Suprapubic skin (tissue), 3 donors: Measurements from ENCODE around the gene NEURL3.

Experiments
- POLR2A ChIP-seq, 2 donors: fragments of 450-650 bp; IDR thresholded peaks; one replicate each; pipeline ENCODE4 v1.6.1; 2017; ENCODE audit warnings: antibody characterized with exemption in 2 of 2, mild to moderate bottlenecking in 2 of 2, moderate library complexity in 2 of 2
- TF ChIP-seq, protein P1 (sequence below), 2 donors: fragments of 200-600 bp in 1 of 2; fragments of 450-650 bp in 1 of 2; sonication (generic) in 1 of 2; IDR thresholded peaks; one replicate each; pipeline ENCODE4 v1.5.1; 2016 to 2019; ENCODE audit warnings: antibody characterized with exemption in 2 of 2, mild to moderate bottlenecking in 1 of 2, moderate library complexity in 1 of 2

DNA sequence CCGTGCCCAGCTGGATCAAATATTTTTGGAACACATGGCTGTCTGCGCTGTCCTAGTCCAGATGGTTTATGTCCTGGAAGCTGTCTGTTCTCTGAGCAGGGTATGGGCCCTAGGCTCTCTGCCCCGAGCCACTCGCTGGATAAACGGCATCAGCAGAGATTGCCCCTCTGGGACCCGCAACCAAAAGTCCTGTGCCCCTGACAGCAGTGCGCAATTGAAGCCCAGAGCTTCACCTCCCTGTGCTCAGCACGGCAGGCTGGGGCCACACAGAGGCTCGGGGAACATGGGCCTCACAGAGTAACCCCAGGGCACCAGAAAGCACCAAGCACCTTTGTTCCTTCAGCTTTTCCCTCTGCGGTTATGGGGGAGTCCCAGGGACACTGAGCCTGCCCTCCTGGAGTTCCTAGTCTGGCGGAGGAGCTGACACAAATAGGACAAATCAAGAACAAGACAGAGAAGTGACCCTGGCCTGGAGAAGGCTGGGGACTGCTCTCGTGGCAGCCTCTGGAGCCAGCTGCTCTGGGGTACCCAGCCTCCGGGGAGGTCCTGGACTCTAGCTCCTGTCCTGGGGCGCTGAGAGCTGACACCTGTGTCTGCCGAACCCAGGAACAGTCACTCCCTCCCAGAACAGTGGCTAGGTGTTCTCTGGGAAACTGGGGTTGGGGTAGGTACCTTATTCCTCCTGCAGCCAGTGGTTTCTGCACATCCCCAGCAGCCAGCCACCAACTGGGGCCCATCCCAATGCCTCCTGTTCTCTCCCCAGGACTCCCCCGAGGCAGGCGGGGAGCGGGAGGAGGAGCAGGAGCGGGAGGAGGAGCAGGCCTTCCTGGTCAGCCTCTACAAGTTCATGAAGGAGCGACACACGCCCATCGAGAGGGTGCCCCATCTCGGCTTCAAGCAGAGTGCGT, 43.7 kb upstream of the NEURL3 start:
- TF ChIP-seq, protein P1, sequence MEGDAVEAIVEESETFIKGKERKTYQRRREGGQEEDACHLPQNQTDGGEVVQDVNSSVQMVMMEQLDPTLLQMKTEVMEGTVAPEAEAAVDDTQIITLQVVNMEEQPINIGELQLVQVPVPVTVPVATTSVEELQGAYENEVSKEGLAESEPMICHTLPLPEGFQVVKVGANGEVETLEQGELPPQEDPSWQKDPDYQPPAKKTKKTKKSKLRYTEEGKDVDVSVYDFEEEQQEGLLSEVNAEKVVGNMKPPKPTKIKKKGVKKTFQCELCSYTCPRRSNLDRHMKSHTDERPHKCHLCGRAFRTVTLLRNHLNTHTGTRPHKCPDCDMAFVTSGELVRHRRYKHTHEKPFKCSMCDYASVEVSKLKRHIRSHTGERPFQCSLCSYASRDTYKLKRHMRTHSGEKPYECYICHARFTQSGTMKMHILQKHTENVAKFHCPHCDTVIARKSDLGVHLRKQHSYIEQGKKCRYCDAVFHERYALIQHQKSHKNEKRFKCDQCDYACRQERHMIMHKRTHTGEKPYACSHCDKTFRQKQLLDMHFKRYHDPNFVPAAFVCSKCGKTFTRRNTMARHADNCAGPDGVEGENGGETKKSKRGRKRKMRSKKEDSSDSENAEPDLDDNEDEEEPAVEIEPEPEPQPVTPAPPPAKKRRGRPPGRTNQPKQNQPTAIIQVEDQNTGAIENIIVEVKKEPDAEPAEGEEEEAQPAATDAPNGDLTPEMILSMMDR (IDR thresholded peaks at IDR 0.05): no peak
- no peak for TF ChIP-seq POLR2A (IDR thresholded peaks at IDR 0.05)
